Astrocyte of the cerebellum (primary cell): ENCODE data around the gene TOMM6.

Experiments used
- DNase-seq: peaks from one replicate; pipeline ENCODE4 v3.0.0-alpha.2; 2011; ENCODE audit warnings: low read depth
- H3K4me3 ChIP-seq: 2 replicates; pipeline ENCODE4 v1.5.1; 2011; ENCODE audit warnings: mild to moderate bottlenecking, low read depth, low read length, moderate library complexity
- CTCF ChIP-seq: IDR thresholded peaks from 2 replicates; pipeline ENCODE4 v1.5.1; 2012; ENCODE audit warnings: low read length, low read depth, moderate library complexity, mild to moderate bottlenecking; ENCODE audit errors: missing control alignments
- in situ Hi-C: cut with HindIII; loops from 2 replicates; pipeline ENCODE4 v1.10.0; 2017; ENCODE audit warnings: low sequenced_read_pairs

Gene TOMM6

GRCh38 chr6:41836022-41836659, 48.6 kb downstream of the TOMM6 start:
- TF ChIP-seq CTCF = no peak
- DNase-seq = no peak
- in situ Hi-C loops = no loop called here

DNA sequence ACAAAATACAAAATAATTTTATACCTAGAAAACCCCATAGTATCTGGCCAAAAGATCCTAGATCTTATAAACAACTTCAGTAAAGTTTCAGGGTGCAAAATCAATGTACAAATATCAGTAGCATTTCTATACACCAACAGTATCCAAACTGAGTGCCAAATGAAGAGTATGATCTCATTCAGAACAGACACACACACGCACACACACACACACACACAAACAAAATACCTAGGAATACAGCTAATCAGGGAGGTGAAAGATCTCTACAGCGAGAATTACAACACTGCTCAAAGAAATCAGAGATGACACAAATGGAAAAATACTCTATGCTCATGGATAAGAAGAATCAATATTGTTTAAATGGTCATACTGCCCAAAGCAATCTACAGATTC, 49.2 kb downstream of the TOMM6 start:
- in situ Hi-C loops = no loop called here
- DNase-seq = no peak
- no peak for TF ChIP-seq CTCF

More at GRCh38 chr6:41836022-41836659, 48.6 kb downstream of the TOMM6 start:
- H3K4me3 ChIP-seq = no peak overlapping the region

More for the DNA sequence above, 49.2 kb downstream of the TOMM6 start:
- no peak overlapping the region for H3K4me3 ChIP-seq
